ENCODE results near the gene ITGB8.
"Not testable (repeated sequence)": the region's sequence is repeated elsewhere in the genome, so short reads cannot be mapped to it uniquely, and the experiment has no call there.

The ITGB8 gene

GRCh38 chr7:20330239-20330927 is at the start of gene ITGB8:
Gene ITGB8, plus strand, starts transcription at chr7:20330900. Its CDS starts 907 bp downstream, at chr7:20331807.
- no peak for DNase-seq

- DNase-seq, result no peak
These were observed 47.7 kb upstream of the ITGB8 start for GRCh38 chr7:20282959-20283358.

GRCh38 chr7:20283385-20283784 is 47.3 kb upstream of the ITGB8 start:
- DNase-seq, result no peak

GRCh38 chr7:20284003-20284770 is 46.5 kb upstream of the ITGB8 start:
- no peak for DNase-seq

GRCh38 chr7:20284771-20285143 is 45.9 kb upstream of the ITGB8 start:
- DNase-seq, result no peak

GRCh38 chr7:20287317-20287716 is 43.4 kb upstream of the ITGB8 start:
- DNase-seq, result no peak

- no peak for DNase-seq
These were observed 42.7 kb upstream of the ITGB8 start for GRCh38 chr7:20288036-20288435.

GRCh38 chr7:20290505-20291111 is 40.1 kb upstream of the ITGB8 start:
- DNase-seq, result no peak

GRCh38 chr7:20293336-20293735 is 37.4 kb upstream of the ITGB8 start:
- no peak for DNase-seq

- no peak for DNase-seq
These were observed 34.3 kb upstream of the ITGB8 start for GRCh38 chr7:20296444-20296843.

GRCh38 chr7:20296901-20297300 is 33.8 kb upstream of the ITGB8 start:
- no peak for DNase-seq

- no peak for DNase-seq
These were observed 32.2 kb upstream of the ITGB8 start for GRCh38 chr7:20298486-20298901.

GRCh38 chr7:20299145-20299544 is 31.6 kb upstream of the ITGB8 start:
- no peak for DNase-seq

GRCh38 chr7:20299647-20300312 is 30.9 kb upstream of the ITGB8 start:
- DNase-seq, result no peak

GRCh38 chr7:20301311-20301939 is 29.3 kb upstream of the ITGB8 start:
- no peak for DNase-seq

- not testable (repeated sequence) for DNase-seq
These were observed 28.4 kb upstream of the ITGB8 start for GRCh38 chr7:20302300-20302699.

- DNase-seq, result no peak
These were observed 27.8 kb upstream of the ITGB8 start for GRCh38 chr7:20302891-20303290.

- no peak for DNase-seq
These were observed 26.3 kb upstream of the ITGB8 start for GRCh38 chr7:20304366-20304765.

- no peak for DNase-seq
These were observed 25.0 kb upstream of the ITGB8 start for GRCh38 chr7:20305726-20306125.

GRCh38 chr7:20306180-20306946 is 24.3 kb upstream of the ITGB8 start:
- DNase-seq, result no peak

GRCh38 chr7:20307119-20307518 is 23.6 kb upstream of the ITGB8 start:
- no peak for DNase-seq

- DNase-seq, result no peak
These were observed 22.8 kb upstream of the ITGB8 start for GRCh38 chr7:20307901-20308300.

All from CD4-positive, alpha-beta T cell treated with Interleukin-4 for 4 hours (primary cell).